NCI-H2029 (cell line): ENCODE measurements around the gene ARL9.
"Not testable (repeated sequence)": the region's sequence is repeated elsewhere in the genome, so short reads cannot be mapped to it uniquely, and the experiment has no call there.

Experiments
- DNase-seq: peaks from one replicate; lab custom pipeline; 2025; lab: John Stamatoyannopoulos, UW

The ARL9 gene, protein sequence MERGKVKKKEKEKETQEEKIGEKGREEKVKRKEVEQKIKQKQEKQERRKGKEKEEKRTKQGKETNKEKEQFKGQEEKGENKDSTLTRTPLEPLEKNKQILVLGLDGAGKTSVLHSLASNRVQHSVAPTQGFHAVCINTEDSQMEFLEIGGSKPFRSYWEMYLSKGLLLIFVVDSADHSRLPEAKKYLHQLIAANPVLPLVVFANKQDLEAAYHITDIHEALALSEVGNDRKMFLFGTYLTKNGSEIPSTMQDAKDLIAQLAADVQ

DNA sequence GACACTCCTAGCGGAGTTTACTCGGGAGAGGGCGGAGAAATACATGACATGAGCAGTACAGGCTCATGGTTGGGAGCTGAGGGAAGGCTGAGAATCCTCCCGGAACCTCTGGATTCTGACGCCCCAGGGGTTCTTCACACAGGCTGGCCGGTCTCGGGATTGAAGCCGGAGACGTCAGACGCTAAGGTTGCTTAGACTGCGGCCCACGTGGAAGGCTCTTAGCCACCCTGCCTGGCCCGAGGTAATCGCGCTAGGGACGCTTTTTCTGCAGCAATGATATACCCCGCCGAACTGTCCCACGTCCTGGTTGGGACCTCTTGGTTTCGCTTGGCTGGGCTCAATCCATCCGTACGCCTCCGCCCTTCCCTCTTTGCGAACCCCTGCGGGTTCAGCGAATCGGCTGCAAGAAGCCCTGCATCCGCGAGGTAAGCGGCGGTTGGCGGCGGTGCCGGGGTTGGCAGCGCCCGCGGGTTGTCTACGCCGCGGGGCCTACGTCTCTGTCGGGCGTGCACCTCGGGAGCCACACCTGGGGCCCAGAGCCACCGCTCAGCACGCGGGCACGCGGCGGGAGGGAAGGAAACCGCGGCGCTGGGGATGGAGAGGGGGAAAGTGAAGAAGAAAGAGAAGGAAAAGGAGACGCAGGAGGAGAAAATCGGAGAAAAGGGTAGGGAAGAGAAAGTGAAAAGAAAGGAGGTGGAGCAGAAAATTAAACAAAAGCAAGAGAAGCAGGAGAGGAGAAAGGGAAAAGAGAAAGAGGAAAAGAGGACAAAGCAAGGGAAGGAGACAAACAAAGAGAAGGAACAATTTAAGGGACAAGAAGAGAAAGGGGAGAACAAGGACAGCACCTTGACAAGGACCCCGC, at the start of gene ARL9:
TSS of gene ARL9 (plus strand) at position 523 of the 862 bp plus-strand sequence. CDS start at position 595, 72 bp downstream.
- DNase-seq, result peak; percentile 55

DNA sequence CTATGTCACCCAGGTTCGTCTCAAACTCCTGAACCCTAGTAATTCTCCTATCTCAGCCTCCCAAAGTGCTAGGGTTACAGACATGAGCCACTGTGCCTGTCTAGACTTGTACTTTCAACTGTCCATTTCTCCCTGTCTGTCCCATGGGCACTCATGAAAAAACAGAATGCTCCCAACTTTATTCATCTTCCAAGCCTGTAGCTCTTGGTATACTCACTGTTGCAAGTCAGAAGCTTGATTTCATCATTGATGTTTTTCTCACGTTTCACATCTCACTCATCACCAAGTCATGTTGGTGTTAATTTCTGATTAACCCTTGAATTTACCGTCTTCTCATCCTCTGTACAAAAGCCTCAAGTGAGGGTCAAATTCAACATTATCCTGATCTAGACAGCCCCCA, 45.5 kb upstream of the ARL9 start:
- no peak for DNase-seq

DNA sequence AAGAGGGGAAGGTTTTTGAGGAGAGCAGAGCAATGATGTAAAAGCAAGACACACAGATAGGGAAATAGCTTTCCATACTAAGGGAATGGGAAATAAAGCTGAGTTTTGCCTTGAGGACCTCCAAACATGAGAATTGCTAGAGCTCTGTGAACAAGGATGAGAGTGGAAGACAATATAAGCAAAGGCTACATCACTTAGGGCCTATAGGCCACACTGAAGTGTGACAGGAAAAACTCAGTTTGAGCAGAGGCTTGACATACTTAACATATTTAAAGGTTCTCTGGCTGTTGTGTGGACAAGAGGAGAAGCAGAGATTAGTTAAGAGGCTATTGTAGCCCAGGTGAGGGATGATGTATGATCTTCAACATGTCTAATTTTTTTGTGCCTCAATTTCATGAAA, 43.4 kb upstream of the ARL9 start:
- no peak for DNase-seq

DNA sequence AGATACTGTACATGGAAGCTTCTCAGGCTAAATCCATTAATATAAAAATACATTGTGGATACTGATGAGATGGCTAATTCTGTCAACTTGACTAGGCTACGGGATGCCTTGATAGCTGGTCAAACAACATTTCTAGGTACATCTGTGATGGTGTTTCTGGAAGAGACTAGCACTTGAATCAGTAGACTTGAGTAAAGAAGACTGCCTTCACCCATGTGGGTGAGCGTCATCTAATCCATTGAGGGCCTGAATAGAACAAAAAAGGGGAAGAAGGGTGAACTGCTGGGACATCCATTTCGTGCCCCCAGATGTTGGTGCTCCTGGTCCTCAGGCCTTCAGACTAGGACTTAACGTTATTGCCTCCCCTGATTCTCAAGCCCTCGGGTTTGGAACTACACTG, 41.9 kb upstream of the ARL9 start:
- DNase-seq, result no peak

DNA sequence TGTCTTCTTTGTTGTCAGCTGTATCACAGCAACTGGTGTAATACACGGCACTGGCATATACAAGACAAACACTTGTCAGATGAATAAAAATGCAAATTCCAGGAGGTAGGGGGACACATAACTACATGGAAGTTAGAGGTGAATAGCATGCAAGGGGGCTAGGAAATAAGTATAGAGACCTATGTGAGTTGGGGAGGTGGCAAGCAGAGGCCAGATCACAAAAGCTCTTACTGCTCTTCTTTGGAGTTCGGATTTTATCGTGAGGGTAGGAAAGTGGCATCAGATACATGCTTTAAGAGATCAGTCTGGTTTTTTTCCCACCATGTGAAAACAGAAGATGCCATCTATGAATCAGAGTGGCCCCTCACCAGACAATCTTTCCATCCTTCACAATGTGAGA, 41.0 kb upstream of the ARL9 start:
- no peak for DNase-seq

DNA sequence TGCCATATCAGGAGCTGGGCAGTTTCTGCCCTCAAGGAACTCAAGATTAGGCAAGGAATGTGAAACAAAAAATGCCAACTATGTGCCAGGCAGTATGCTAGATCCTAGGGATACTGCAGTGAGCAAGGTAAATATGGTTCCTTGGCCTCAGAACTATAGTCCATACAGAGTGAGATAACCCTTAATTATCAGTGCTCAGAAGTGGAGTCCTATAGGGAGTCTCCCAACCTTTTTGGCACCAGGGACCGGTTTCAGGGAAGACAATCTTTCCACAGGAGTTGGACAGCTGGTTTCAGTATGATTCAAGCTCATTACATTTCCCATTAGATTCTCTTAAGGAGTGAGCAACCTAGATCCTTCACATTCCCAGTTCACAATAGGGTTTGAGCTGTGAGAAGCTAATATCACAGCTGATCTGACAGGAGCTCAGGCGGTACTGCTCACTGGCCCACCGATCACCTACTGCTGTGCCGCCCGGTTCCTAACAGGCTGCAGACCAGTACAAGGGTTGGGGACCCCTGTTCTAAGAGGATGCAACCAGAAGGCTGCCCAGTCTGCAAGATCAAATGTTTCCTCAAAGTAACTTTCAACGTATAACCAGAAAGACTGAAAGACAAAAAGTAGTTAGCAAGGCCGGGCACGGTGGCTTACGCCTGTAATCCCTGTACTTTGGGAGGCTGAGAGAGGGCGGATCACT, 39.8 kb upstream of the ARL9 start:
- no peak for DNase-seq

DNA sequence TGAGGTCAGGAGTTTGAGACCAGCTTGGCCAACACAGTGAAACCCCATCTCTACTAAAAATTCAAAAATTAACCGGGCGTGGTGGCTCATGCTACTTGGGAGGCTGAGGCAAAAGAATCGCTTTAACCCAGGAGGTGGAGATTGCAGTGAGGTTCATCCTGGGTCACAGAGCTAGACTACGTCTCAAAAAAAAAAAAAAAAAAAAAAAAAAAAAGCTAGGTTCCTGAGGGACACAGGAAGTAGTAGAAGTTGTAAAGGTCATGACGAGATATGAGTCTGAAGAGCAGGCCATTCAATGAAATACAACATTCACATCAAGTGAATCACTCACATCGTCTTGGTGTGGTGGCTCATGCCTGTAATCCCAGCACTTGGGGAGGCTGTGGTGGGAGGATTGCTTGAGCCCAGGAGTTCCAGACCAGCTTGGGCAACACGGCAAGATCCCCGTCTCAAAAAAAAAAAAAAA, 39.3 kb upstream of the ARL9 start:
- not testable (repeated sequence) for DNase-seq

DNA sequence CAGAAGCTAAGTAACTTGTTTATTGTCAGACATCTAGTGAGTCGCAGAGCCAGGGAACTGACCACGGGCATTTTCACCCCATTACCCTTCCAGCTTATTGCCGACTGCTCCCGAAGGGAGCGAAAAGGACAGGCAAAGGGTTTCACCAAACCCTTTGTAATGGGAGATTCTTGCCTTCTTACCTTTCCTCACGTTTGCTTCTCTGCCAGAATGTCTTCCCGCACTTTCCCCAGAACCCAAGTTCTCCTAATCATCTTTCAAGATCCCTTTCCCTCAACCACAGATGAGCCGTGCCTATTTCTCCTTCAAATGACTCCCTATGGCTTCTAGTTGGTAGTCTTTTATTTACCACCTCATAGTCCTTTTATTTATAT, 38.7 kb upstream of the ARL9 start:
- no peak for DNase-seq

DNA sequence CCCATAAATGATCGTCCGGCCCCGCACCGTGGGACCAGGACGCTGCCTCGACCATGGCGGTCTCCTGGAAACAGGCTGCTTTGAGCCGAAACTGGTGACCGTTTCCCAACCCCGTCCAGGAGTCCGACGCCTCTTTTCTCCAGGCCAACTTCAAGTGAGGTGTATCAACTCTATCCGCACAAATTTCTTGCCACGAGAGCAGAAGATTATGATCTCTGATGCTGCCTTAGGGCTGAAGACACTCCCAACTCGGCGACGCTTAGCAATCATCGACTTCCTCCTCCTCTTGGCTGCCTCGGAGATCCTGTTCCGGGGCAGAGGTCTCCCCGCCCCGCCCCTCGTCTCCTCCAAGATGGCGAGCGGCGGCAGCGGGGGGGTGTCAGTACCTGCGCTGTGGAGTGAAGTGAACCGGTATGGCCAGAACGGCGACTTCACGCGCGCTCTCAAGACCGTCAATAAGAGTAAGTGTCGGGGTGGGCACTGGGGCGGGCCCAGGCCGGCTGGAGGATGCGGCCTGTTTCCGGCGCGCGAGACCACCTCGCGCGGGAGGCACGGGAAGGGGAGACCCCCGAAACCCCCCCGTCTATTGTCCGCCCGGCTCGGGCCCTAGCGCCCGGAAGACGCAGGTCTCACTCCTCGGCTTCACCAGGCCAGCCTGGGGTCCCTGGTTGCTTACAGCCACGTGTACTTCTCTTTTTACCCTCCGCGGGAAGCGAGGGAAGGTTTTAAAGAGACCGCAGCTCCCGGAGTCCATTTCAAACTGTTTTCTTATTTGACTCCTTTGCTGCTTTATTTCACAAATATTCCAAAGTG, 38.1 kb upstream of the ARL9 start, which contains the start of gene SRP72:
TSS of gene SRP72 (plus strand) at position 334 of the 813 bp plus-strand sequence. CDS start at position 353, 19 bp downstream.
- DNase-seq, result peak; percentile 82

DNA sequence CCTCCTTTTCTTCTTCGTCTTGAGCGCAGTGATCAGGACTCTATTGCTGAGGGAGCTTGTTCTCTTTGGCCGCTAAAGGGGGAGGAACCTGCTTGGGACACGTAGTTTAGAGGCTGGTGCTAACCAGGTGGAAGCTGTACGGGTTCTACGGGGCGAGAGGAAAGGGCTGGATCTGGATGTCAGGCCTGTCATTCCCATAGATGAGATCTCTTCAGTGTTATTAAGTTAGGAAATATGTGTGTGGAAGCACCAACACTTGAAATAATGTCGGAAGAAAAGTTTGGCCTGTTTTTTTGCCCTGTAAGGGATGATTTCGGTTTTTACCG, 37.5 kb upstream of the ARL9 start:
- DNase-seq, result peak; percentile 30

DNA sequence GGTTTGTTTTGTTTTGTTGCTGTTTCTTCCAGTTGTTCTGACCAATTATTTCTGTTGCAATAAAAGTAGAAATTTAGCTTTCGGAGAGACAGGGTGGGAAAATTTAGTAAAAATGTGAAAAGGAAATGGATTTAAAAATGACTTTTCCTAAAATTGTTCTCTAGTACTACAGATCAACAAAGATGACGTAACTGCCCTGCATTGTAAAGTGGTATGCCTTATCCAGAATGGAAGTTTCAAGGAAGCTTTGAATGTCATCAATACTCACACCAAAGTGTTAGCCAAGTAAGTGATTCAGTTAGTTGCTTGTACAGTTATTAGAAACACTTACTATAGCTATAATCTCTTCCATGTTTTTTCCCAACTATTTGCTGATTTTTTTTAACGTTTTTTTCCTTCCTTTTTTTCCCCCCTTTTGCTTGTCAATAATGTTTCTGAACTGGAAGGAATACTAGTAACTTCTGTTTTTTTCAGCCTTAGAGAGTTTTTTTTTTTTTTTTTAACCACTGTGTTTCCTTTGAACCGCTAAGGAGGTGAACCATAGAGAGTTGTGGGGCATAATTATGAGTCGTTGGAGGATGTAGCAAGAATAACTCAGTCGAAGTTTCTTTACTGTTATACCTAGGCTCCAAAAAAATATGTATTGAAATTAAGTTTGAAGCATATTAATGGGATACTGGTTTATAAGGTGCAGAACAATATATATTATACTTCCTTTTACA, 35.9 kb upstream of the ARL9 start:
- DNase-seq, result no peak

DNA sequence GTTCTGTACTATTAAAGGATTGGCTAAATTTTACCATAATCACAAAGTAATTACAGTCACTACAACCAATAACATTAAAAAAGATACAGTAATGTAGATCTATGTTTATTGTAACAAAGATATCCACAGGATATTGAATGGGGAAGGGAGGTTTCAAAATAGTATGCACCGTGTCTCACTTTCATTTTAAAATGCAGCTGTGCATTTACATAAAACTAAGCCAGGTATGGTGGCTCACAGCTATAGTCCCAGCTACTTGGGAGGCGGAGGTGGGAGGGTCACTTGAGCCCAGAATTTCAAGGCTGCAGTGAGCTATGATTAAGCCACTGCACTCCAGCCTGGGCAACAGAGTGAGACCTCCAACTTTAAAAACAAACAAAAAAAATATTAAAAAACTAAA, 29.7 kb upstream of the ARL9 start:
- DNase-seq, result no peak

DNA sequence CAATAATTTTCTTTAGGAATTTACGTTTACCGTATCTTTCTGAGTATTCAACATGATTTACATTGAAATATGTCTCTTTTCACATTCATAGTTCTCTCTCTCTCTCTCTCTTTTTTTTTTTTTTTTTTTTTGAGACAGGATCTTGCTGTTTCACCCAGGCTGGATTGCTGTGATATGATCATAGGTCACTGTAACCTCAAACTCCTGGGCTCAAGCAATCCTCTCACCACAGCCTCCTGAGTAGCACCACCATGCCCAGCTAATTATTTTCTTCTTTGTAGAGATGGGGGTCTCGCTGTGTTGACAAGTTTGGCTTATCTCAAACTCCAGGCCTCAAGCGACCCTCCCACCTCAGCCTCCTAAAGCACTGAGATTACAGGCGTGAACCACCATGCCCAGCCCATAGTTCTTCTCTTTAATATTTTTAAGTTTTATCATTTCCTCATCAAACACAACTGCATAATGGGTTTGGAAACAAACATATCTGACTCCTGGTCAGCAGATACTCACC, 28.3 kb upstream of the ARL9 start:
- DNase-seq, result no peak

DNA sequence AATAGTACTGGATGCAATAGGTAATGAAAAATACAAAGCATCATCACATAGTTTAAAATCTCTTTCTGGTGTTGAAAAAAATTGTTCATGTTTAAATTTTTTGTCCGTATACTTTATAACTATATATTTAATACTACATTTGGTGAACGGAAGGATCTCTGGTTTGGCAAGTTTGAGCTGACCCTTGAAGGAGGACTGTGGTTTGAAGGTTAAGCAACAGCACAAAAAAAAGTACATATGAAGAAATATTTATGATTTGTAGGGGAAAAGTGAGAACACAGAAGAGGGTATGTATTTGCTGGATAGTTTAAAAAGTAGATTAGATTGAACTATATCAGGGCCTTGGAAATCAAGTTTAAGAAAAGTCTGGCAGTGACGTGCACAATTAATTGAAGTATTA, 24.9 kb upstream of the ARL9 start:
- DNase-seq, result no peak

DNA sequence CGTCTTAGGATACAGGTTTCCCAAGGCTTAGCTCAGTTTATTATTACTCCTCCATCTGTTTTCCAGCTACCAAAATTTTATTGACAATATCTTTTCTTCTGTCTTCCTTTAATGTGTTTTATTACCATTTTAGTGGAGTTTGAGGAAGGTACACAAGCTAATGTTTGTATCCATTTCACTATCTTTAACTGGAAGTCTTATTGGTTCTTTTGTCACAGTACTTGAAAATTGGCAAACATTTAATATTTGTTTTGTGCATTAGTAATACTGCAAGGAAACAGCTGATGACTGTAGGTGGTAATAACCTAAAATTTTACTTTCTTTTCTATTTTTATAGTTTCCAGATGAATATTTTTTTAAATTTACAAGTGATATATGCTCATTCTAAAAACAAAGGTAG, 9.3 kb upstream of the ARL9 start:
- no peak for DNase-seq

DNA sequence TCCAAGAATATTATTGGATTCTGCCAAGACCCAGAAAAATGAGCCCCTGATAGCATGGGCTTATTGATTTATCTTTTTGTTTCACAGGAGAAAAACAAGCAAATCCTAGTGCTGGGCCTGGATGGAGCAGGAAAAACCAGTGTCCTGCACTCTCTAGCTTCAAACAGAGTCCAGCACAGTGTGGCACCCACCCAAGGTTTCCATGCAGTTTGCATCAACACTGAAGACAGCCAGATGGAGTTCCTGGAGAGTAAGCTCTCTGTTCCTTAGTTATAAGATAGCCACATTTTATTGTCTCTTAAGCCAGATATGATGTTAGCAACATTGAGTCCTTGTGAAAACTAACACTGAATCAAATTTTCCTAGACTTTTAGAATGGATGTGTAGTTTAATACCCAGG, 5.5 kb downstream of the ARL9 start:
- DNase-seq, result no peak

DNA sequence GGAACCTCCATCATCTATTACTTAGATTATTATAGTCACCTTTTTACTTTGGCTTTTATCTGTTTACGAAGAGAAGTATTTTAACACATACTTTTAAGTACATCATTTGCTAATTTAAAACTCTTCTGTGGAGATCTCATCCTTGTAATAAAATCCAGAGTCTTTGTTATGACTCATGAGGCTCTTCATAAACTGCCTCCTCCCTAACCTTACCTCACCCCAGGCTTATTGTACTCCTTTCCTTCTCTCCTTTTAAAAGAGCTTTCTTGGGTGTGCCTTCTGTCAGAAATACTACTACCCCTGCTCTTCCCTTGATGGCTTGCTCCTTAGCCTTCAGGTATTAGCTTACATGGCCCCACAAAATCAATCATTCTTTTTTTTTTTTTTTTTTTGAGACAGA, 6.6 kb downstream of the ARL9 start:
- DNase-seq, result no peak

DNA sequence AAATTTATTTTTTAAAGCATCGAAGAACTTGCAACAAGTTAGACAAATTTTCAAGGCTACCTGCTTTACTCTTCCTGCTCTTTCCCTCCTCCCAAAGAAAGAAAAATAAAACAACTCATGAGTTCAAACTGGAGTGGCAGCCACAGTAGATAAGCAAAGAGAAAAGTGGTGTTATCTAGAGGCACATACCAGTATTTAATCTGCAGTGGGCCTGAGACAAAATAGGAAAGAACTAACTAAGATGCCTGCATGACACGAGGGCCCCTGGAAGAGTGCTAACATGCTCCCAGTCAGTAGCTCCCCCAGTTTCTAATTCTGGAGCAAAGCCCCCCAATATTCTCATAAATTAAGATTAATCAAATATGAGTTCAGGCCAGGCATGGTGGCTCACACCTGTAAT, 7.9 kb downstream of the ARL9 start:
- no peak for DNase-seq

DNA sequence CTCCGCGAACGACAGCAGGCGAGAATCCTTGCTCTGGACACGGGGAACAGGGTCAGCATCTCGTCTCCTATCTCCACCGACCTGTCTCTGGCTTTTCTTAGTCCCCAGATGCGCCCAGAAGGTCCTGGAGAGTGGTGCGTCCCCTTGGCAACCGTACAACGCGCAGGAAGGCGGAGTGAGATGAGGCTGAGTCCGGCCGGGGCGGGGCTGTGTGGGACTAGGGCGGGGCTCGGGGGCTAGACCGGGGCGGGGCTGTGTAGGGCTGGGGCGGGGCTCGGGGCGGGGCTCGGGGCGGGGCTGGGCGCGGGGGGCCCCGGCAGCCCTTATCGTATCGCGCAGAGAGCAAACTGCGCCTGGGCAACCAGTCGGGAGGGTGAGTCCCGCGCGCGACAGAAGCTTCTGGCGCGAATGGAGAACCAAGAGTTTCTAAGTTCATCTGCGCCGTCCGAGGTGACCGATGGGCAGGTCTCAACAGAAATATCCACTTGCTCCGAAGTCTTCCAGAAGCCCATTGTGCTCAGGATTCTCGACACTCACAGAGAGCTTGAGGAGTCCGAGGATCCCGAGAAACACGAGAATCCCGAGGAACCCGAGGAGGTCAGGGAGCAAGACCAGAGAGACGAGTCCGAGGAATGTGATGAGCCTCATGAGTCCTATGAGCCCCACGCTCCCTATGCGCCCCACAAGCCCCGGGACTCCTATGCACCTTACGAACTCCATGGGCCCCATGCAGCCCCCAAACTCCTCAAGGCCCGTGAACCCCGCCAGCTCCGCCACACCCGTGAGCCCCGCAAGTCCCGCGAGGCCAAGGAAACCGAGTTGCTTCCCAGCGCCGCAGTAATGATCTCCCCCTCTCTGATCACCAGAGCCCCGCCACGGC, 24.9 kb downstream of the ARL9 start:
- DNase-seq, result peak; percentile 59

DNA sequence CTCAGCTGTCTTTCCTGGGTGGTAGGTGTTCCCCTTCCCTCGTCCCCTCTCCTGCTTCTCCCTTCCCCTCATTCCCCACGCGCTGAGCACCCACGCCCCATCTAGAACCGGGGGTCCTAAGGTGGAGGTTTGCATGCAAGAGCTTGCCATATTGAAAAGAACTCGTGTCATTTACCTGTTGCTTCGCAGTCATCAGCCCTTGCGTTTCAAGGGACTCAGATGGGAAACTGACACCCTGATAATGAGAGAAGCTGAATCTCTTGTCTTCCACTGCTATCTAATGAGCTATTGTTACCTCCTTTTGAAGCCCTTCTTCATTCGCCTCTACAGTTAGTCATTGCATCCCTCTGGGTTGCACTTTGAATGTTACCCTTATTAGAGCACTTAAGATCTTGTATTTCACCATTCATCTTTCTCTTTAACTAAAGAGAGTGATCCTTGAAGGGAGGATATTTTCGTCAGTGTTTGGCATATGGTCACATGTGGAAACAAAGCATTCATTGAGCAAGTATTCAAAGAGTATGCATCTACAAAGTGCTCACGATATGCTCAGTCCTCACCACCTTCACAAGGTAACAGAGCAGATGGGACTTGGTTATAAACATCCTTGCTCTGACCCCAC, 25.7 kb downstream of the ARL9 start:
- no peak for DNase-seq
